GM18505 (cell line): ENCODE measurements around the gene KLHDC8B.
"Not testable (repeated sequence)": the region's sequence is repeated elsewhere in the genome, so short reads cannot be mapped to it uniquely, and the experiment has no call there.

Source experiments
- ATAC-seq: cut with Tn5 transposase; IDR thresholded peaks from one replicate; pipeline ENCODE4 v1.9.1; 2021; ENCODE audit not compliant: unreplicated experiment
- POLR2A ChIP-seq: IDR thresholded peaks from 4 replicates; pipeline ENCODE4 v1.6.1; 2011; ENCODE audit warnings: borderline replicate concordance; ENCODE audit not compliant: insufficient read depth, insufficient read length; ENCODE audit errors: extremely low read depth

The KLHDC8B gene

GRCh38 chr3:49182682-49183081 lies 11.3 kb downstream of the KLHDC8B start:
- ATAC-seq, result no peak
- no peak for TF ChIP-seq POLR2A

GRCh38 chr3:49183873-49184272 lies 12.5 kb downstream of the KLHDC8B start:
- no peak for ATAC-seq
- no peak for TF ChIP-seq POLR2A

GRCh38 chr3:49191741-49192140 lies 20.3 kb downstream of the KLHDC8B start:
- no peak for ATAC-seq
- no peak for TF ChIP-seq POLR2A

GRCh38 chr3:49198161-49198560 lies 26.8 kb downstream of the KLHDC8B start:
- no peak for ATAC-seq
- TF ChIP-seq POLR2A, result no peak

GRCh38 chr3:49198611-49199230 lies 27.3 kb downstream of the KLHDC8B start:
- no peak for TF ChIP-seq POLR2A
- no peak for ATAC-seq

- TF ChIP-seq POLR2A, result no peak
- no peak for ATAC-seq
These were observed 28.0 kb downstream of the KLHDC8B start for GRCh38 chr3:49199239-49199899.

GRCh38 chr3:49199900-49200281 lies 28.5 kb downstream of the KLHDC8B start:
- no peak for ATAC-seq
- TF ChIP-seq POLR2A, result no peak

- TF ChIP-seq POLR2A, result no peak
- no peak for ATAC-seq
These were observed 42.1 kb downstream of the KLHDC8B start for GRCh38 chr3:49213541-49213943.

GRCh38 chr3:49213998-49214397 lies 42.6 kb downstream of the KLHDC8B start:
- TF ChIP-seq POLR2A, result no peak
- ATAC-seq, result no peak

GRCh38 chr3:49216687-49217086 lies 45.3 kb downstream of the KLHDC8B start:
- ATAC-seq, result not testable (repeated sequence)

GRCh38 chr3:49217108-49217507 lies 45.7 kb downstream of the KLHDC8B start:
- not testable (repeated sequence) for ATAC-seq

GRCh38 chr3:49217688-49218470 lies 46.5 kb downstream of the KLHDC8B start:
- no peak for ATAC-seq
- TF ChIP-seq POLR2A, result no peak

GRCh38 chr3:49218471-49218989 lies 47.1 kb downstream of the KLHDC8B start:
- ATAC-seq, result not testable (repeated sequence)

GRCh38 chr3:49219132-49219531 lies 47.7 kb downstream of the KLHDC8B start:
- no peak for TF ChIP-seq POLR2A
- ATAC-seq, result no peak

- ATAC-seq, result not testable (repeated sequence)
These were observed 49.7 kb downstream of the KLHDC8B start for GRCh38 chr3:49220985-49221563.
